ENCODE results near the gene THBD. TPM values are rescaled to one million over a fixed set of nuclear protein-coding genes. Genes with fewer than 3 reads are reported as not detected.
"Not testable (repeated sequence)": the region's sequence is repeated elsewhere in the genome, so short reads cannot be mapped to it uniquely, and the experiment has no call there.

THBD gene
- total and polyA plus RNA-seq, 10 donors = 7.2 to 255 (median 61.4) TPM

- TF ChIP-seq POLR2A (IDR thresholded peaks at IDR 0.05) (no peak), POLR2AphosphoS5 (IDR thresholded peaks at IDR 0.05) (peak in 1 of 3 donors; percentile 78)
- H3K27me3 ChIP-seq (replicated peaks in 1 of 7) = peaks cover 0 to 1% (median 0%) of the 10 kb centered on the region in 7 donors
- DNase-seq = no peak
- peak overlapping the region in 1 of 8 donors; percentile 42 for H3K4me3 ChIP-seq
- peak overlapping the region in 7 of 8 donors; percentile 66 to 89 (median 79) for H3K27ac ChIP-seq
- no peaks in the 10 kb centered on the region for H3K36me3 ChIP-seq
- intact Hi-C loops (cut with DNase I; ENCODE audit: low total_unique reads) = no loop called here
- H3K9me3 ChIP-seq = no peaks in the 10 kb centered on the region
- H3K4me1 ChIP-seq = peaks cover 0 to 36% (median 8%) of the 10 kb centered on the region in 6 donors
- 36 to 70% (median 56%) methylated on average over 1 of the region's 1 CpG for WGBS, 5 donors
Observed at GRCh38 chr20:23027721-23028120, 21.8 kb downstream of the THBD start.

DNA sequence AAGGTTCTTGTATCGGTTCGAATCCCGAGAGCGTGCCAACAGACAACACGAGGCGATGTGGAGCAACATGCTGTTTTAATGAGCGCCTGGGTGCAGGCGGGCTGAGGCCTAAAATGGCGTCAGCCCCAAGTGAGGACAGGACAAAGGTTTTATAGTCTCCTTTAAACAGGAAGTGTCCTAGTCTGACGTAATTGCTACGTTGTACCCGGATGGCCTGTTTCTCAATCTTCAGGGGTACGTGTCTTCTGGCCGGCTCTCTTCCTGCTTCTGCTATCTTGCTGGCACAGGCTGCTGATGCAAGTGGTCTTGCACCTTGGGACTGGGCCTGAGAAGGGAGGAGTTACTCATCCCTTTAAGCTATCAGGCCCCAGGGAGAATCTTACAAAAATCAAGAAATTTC is 24.0 kb downstream of the THBD start:
- peak; percentile 10 to 82 (median 44) for TF ChIP-seq POLR2AphosphoS5 (IDR thresholded peaks at IDR 0.05)
- WGBS, 5 donors = 66 to 84% (median 75%) methylated on average over 14 of the region's 14 CpGs
- H3K36me3 ChIP-seq; intact Hi-C loops (cut with DNase I; ENCODE audit: low total_unique reads); H3K9me3 ChIP-seq; H3K27me3 ChIP-seq (replicated peaks in 1 of 7): not testable (repeated sequence)
- Histone ChIP-seq H3K27ac (peak overlapping the region in 5 of 8 donors; percentile 66 to 89 (median 86)), H3K4me1 (peaks cover 0 to 30% (median 7%) of the 10 kb centered on the region in 6 donors), H3K4me3 (peak overlapping the region in 1 of 8 donors; percentile 33)
- peak; percentile 82 for DNase-seq

- H3K27me3 ChIP-seq (replicated peaks in 1 of 7) = no peaks in the 10 kb centered on the region
- peak overlapping the region in 4 of 8 donors; percentile 79 to 89 (median 86) for H3K27ac ChIP-seq
- TF ChIP-seq POLR2AphosphoS5 (IDR thresholded peaks at IDR 0.05) (no peak), POLR2A (IDR thresholded peaks at IDR 0.05) (no peak)
- TF ChIP-seq, protein P1, sequence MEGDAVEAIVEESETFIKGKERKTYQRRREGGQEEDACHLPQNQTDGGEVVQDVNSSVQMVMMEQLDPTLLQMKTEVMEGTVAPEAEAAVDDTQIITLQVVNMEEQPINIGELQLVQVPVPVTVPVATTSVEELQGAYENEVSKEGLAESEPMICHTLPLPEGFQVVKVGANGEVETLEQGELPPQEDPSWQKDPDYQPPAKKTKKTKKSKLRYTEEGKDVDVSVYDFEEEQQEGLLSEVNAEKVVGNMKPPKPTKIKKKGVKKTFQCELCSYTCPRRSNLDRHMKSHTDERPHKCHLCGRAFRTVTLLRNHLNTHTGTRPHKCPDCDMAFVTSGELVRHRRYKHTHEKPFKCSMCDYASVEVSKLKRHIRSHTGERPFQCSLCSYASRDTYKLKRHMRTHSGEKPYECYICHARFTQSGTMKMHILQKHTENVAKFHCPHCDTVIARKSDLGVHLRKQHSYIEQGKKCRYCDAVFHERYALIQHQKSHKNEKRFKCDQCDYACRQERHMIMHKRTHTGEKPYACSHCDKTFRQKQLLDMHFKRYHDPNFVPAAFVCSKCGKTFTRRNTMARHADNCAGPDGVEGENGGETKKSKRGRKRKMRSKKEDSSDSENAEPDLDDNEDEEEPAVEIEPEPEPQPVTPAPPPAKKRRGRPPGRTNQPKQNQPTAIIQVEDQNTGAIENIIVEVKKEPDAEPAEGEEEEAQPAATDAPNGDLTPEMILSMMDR (IDR thresholded peaks at IDR 0.05 in 8 of 11, conservative IDR thresholded peaks at IDR 0.05 in 3 of 11) = no peak
- peaks cover 0 to 29% (median 7%) of the 10 kb centered on the region in 6 donors for H3K4me1 ChIP-seq
- no peaks in the 10 kb centered on the region for H3K36me3 ChIP-seq
- intact Hi-C loops (cut with DNase I; ENCODE audit: low total_unique reads) = no loop called here
- 79 to 94% (median 89%) methylated on average over 3 of the region's 3 CpGs for WGBS, 5 donors
- DNase-seq = no peak
- no peak overlapping the region for H3K4me3 ChIP-seq
- H3K9me3 ChIP-seq = no peaks in the 10 kb centered on the region
Observed at GRCh38 chr20:23024701-23025100, 24.8 kb downstream of the THBD start.

- Histone ChIP-seq H3K36me3 (no peaks in the 10 kb centered on the region), H3K27ac (peak overlapping the region in 1 of 8 donors; percentile 89), H3K27me3 (replicated peaks in 1 of 7) (no peaks in the 10 kb centered on the region), H3K4me3 (no peak overlapping the region), H3K4me1 (peaks cover 0 to 20% (median 11%) of the 10 kb centered on the region in 6 donors), H3K9me3 (no peaks in the 10 kb centered on the region)
- 71 to 88% (median 85%) methylated on average over 10 of the region's 10 CpGs for WGBS, 5 donors
- intact Hi-C loops (cut with DNase I; ENCODE audit: low total_unique reads) = no loop called here
- DNase-seq = no peak
- TF ChIP-seq, protein P1 (IDR thresholded peaks at IDR 0.05 in 8 of 11, conservative IDR thresholded peaks at IDR 0.05 in 3 of 11) = no peak
- TF ChIP-seq POLR2A (IDR thresholded peaks at IDR 0.05) = no peak
- no peak for TF ChIP-seq POLR2AphosphoS5 (IDR thresholded peaks at IDR 0.05)
Observed at GRCh38 chr20:23023621-23024177, 25.8 kb downstream of the THBD start.

DNA sequence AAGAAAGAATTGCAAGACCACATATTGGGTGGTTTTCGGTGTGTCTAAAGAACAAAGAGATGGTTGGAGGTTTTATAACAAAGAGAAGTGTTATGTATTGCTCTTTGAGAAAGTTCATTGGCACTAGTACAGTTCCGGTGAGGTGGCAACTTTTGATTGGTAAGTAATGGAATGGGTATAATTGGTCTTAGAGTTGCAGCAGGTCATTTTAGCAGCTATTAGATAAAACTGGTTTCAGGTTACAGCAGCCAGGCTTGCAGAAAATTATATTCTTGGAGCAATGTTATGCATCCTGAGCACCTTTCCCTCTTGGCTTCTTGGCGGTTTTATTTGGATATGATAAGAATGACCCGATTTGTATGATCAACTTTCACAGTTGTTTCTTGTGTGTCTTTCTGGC is 26.6 kb downstream of the THBD start:
- Histone ChIP-seq H3K36me3 (no peaks in the 10 kb centered on the region), H3K27me3 (replicated peaks in 1 of 7) (no peaks in the 10 kb centered on the region), H3K4me3 (no peak overlapping the region), H3K9me3 (no peaks in the 10 kb centered on the region), H3K4me1 (peaks cover 0 to 12% (median 6%) of the 10 kb centered on the region in 6 donors), H3K27ac (no peak overlapping the region)
- intact Hi-C loops (cut with DNase I; ENCODE audit: low total_unique reads) = no loop called here
- TF ChIP-seq, protein P1 (IDR thresholded peaks at IDR 0.05 in 8 of 11, conservative IDR thresholded peaks at IDR 0.05 in 3 of 11) = no peak
- TF ChIP-seq POLR2AphosphoS5 (IDR thresholded peaks at IDR 0.05) (no peak), POLR2A (IDR thresholded peaks at IDR 0.05) (no peak)
- no peak for DNase-seq
- WGBS, 5 donors = 88 to 98% (median 93%) methylated on average over 4 of the region's 4 CpGs

Data from spleen (tissue), 11 donors.